SH-SY5Y (cell line): ENCODE results near the gene HIVEP1.

Experiments used
- GATA2 ChIP-seq: IDR thresholded peaks from 2 replicates; pipeline ENCODE4 v1.6.1; 2011; ENCODE audit warnings: mild to moderate bottlenecking, low read depth, low read length
- GATA3 ChIP-seq: IDR thresholded peaks from 2 replicates; pipeline ENCODE4 v1.6.1; 2011; ENCODE audit warnings: low read depth, mild to moderate bottlenecking, low read length, moderate library complexity

GRCh38 chr6:12148317-12148801 is 136.2 kb downstream of the HIVEP1 start:
- no peak for TF ChIP-seq GATA2
- no peak for TF ChIP-seq GATA3
